ENCODE measurements around the gene SEC23B. TPM values are rescaled to one million over a fixed set of nuclear protein-coding genes. Genes with fewer than 3 reads are reported as not detected.
"Not testable (repeated sequence)": the region's sequence is repeated elsewhere in the genome, so short reads cannot be mapped to it uniquely, and the experiment has no call there.

The SEC23B gene
- total RNA-seq, 1 experiment from 2014 or later: 45.4 TPM

- H4K20me1 ChIP-seq (ENCODE audit: insufficient read depth, low read depth, low read length): no peaks in the 10 kb centered on the region
- no peaks in the 10 kb centered on the region for H3K9me3 ChIP-seq (ENCODE audit: low read length)
- peaks cover 43% of the 10 kb centered on the region for H3K36me3 ChIP-seq (ENCODE audit: insufficient read depth, low read length)
- peaks cover 4% of the 10 kb centered on the region; the same call in 1 of the 2 replicates for H3K79me2 ChIP-seq (ENCODE audit: low read length)
- H3K27me3 ChIP-seq (ENCODE audit: low read length): no peaks in the 10 kb centered on the region
- H3K4me3 ChIP-seq (ENCODE audit: low read length): no peak overlapping the region
- no peaks in the 10 kb centered on the region for H3K9me2 ChIP-seq (replicated peaks; ENCODE audit: insufficient read depth, low read length)
- DNase-seq: no peak
- no peak overlapping the region for H3K27ac ChIP-seq (ENCODE audit: low read length)
- H3K4me1 ChIP-seq (ENCODE audit: low read length): no peaks in the 10 kb centered on the region
- no peak overlapping the region for H3K9ac ChIP-seq (ENCODE audit: low read length)
- H2AFZ ChIP-seq (ENCODE audit: low read length): no peak overlapping the region
- H3K4me2 ChIP-seq (ENCODE audit: low read depth, low read length, poor library complexity, severe bottlenecking): no peak overlapping the region
Measured at GRCh38 chr20:18488301-18488700, 19.4 kb upstream of the SEC23B start.

- Histone ChIP-seq H2AFZ (ENCODE audit: low read length) (peak overlapping the region; percentile 77), H3K9me2 (replicated peaks; ENCODE audit: insufficient read depth, low read length) (no peaks in the 10 kb centered on the region), H3K27ac (ENCODE audit: low read length) (peak overlapping the region; percentile 23; the same call in 1 of the 2 replicates), H3K9me3 (ENCODE audit: low read length) (no peaks in the 10 kb centered on the region), H3K4me3 (ENCODE audit: low read length) (peak overlapping the region; percentile 81), H4K20me1 (ENCODE audit: insufficient read depth, low read depth, low read length) (no peaks in the 10 kb centered on the region), H3K9ac (ENCODE audit: low read length) (peak overlapping the region; percentile 77), H3K79me2 (ENCODE audit: low read length) (peaks cover 28% of the 10 kb centered on the region), H3K36me3 (ENCODE audit: insufficient read depth, low read length) (peaks cover 18% of the 10 kb centered on the region), H3K27me3 (ENCODE audit: low read length) (no peaks in the 10 kb centered on the region), H3K4me2 (ENCODE audit: low read depth, low read length, poor library complexity, severe bottlenecking) (peak overlapping the region; percentile 79), H3K4me1 (ENCODE audit: low read length) (peaks cover 14% of the 10 kb centered on the region)
- DNase-seq: peak; percentile 67
Measured at GRCh38 chr20:18496042-18496441, 11.7 kb upstream of the SEC23B start.

- Histone ChIP-seq H3K36me3 (ENCODE audit: insufficient read depth, low read length) (peaks cover 18% of the 10 kb centered on the region), H3K9me3 (ENCODE audit: low read length) (no peaks in the 10 kb centered on the region), H3K4me1 (ENCODE audit: low read length) (peaks cover 14% of the 10 kb centered on the region), H4K20me1 (ENCODE audit: insufficient read depth, low read depth, low read length) (no peaks in the 10 kb centered on the region), H3K79me2 (ENCODE audit: low read length) (peaks cover 28% of the 10 kb centered on the region), H2AFZ (ENCODE audit: low read length) (peak within 1 kb of the TSS; percentile 77), H3K27ac (ENCODE audit: low read length) (peak within 1 kb of the TSS; percentile 23; the same call in 1 of the 2 replicates), H3K27me3 (ENCODE audit: low read length) (no peaks in the 10 kb centered on the region), H3K4me2 (ENCODE audit: low read depth, low read length, poor library complexity, severe bottlenecking) (peak within 1 kb of the TSS; percentile 79), H3K9ac (ENCODE audit: low read length) (peak within 1 kb of the TSS; percentile 77), H3K9me2 (replicated peaks; ENCODE audit: insufficient read depth, low read length) (no peaks in the 10 kb centered on the region), H3K4me3 (ENCODE audit: low read length) (peak within 1 kb of the TSS; percentile 81)
- DNase-seq: peak; percentile 94
Measured at GRCh38 chr20:18496740-18497592, 10.8 kb upstream of the SEC23B start, which contains the start of gene RBBP9. RBBP9 (minus strand) TSS chr20:18497225; CDS start chr20:18497167, 58 bp downstream.

GRCh38 chr20:18497603-18498002 is 10.1 kb upstream of the SEC23B start:
- Histone ChIP-seq H3K27me3 (ENCODE audit: low read length) (no peaks in the 10 kb centered on the region), H3K9me3 (ENCODE audit: low read length) (no peaks in the 10 kb centered on the region), H3K4me2 (ENCODE audit: low read depth, low read length, poor library complexity, severe bottlenecking) (peak overlapping the region; percentile 79), H4K20me1 (ENCODE audit: insufficient read depth, low read depth, low read length) (no peaks in the 10 kb centered on the region), H3K4me3 (ENCODE audit: low read length) (peak overlapping the region; percentile 81), H3K79me2 (ENCODE audit: low read length) (peaks cover 26% of the 10 kb centered on the region), H3K9me2 (replicated peaks; ENCODE audit: insufficient read depth, low read length) (no peaks in the 10 kb centered on the region), H3K27ac (ENCODE audit: low read length) (0 out of 2 replicates have a peak overlapping the region, but pooled peaks have one; percentile 21), H2AFZ (ENCODE audit: low read length) (peak overlapping the region; percentile 77), H3K9ac (ENCODE audit: low read length) (peak overlapping the region; percentile 77), H3K4me1 (ENCODE audit: low read length) (peaks cover 14% of the 10 kb centered on the region), H3K36me3 (ENCODE audit: insufficient read depth, low read length) (peaks cover 13% of the 10 kb centered on the region)
- no peak for DNase-seq

- H3K27ac ChIP-seq (ENCODE audit: low read length); H3K9me3 ChIP-seq (ENCODE audit: low read length); H3K79me2 ChIP-seq (ENCODE audit: low read length); H3K9me2 ChIP-seq (replicated peaks; ENCODE audit: insufficient read depth, low read length); H4K20me1 ChIP-seq (ENCODE audit: insufficient read depth, low read depth, low read length); H3K27me3 ChIP-seq (ENCODE audit: low read length); H3K4me3 ChIP-seq (ENCODE audit: low read length); H3K4me2 ChIP-seq (ENCODE audit: low read depth, low read length, poor library complexity, severe bottlenecking); DNase-seq; H3K36me3 ChIP-seq (ENCODE audit: insufficient read depth, low read length); H3K9ac ChIP-seq (ENCODE audit: low read length): not testable (repeated sequence)
- H3K4me1 ChIP-seq (ENCODE audit: low read length): peaks cover 19% of the 10 kb centered on the region
- H2AFZ ChIP-seq (ENCODE audit: low read length): 0 out of 2 replicates have a peak overlapping the region, but pooled peaks have one; percentile 12
Measured at GRCh38 chr20:18501672-18502071, 6.1 kb upstream of the SEC23B start.

GRCh38 chr20:18504479-18505060 is 3.2 kb upstream of the SEC23B start:
- Histone ChIP-seq H3K9ac (ENCODE audit: low read length) (no peak overlapping the region), H3K4me3 (ENCODE audit: low read length) (no peak overlapping the region), H3K9me2 (replicated peaks; ENCODE audit: insufficient read depth, low read length) (no peaks in the 10 kb centered on the region), H2AFZ (ENCODE audit: low read length) (peak overlapping the region; percentile 6; the same call in 1 of the 2 replicates), H3K27ac (ENCODE audit: low read length) (no peak overlapping the region), H3K4me1 (ENCODE audit: low read length) (peaks cover 28% of the 10 kb centered on the region), H3K27me3 (ENCODE audit: low read length) (no peaks in the 10 kb centered on the region), H3K79me2 (ENCODE audit: low read length) (peaks cover 17% of the 10 kb centered on the region), H3K4me2 (ENCODE audit: low read depth, low read length, poor library complexity, severe bottlenecking) (no peak overlapping the region), H3K9me3 (ENCODE audit: low read length) (no peaks in the 10 kb centered on the region), H4K20me1 (ENCODE audit: insufficient read depth, low read depth, low read length) (no peaks in the 10 kb centered on the region), H3K36me3 (ENCODE audit: insufficient read depth, low read length) (no peaks in the 10 kb centered on the region)
- no peak for DNase-seq

GRCh38 chr20:18506744-18507143 is 996 bp upstream of the SEC23B start:
- no peak overlapping the region; the same call in 1 of the 2 replicates for H2AFZ ChIP-seq (ENCODE audit: low read length)
- peak overlapping the region; percentile 99 for H3K4me2 ChIP-seq (ENCODE audit: low read depth, low read length, poor library complexity, severe bottlenecking)
- H3K27ac ChIP-seq (ENCODE audit: low read length): peak overlapping the region; percentile 75
- peak overlapping the region; percentile 79 for H3K4me3 ChIP-seq (ENCODE audit: low read length)
- H3K4me1 ChIP-seq (ENCODE audit: low read length): peaks cover 36% of the 10 kb centered on the region
- no peaks in the 10 kb centered on the region for H3K27me3 ChIP-seq (ENCODE audit: low read length)
- no peaks in the 10 kb centered on the region for H3K9me3 ChIP-seq (ENCODE audit: low read length)
- H3K9ac ChIP-seq (ENCODE audit: low read length): peak overlapping the region; percentile 73
- H3K9me2 ChIP-seq (replicated peaks; ENCODE audit: insufficient read depth, low read length): no peaks in the 10 kb centered on the region
- H4K20me1 ChIP-seq (ENCODE audit: insufficient read depth, low read depth, low read length): no peaks in the 10 kb centered on the region
- peaks cover 22% of the 10 kb centered on the region for H3K79me2 ChIP-seq (ENCODE audit: low read length)
- peaks cover 12% of the 10 kb centered on the region; the same call in 1 of the 2 replicates for H3K36me3 ChIP-seq (ENCODE audit: insufficient read depth, low read length)
- no peak for DNase-seq

GRCh38 chr20:18511571-18511970 is 3.8 kb downstream of the SEC23B start:
- no peak overlapping the region for H3K4me2 ChIP-seq (ENCODE audit: low read depth, low read length, poor library complexity, severe bottlenecking)
- no peak overlapping the region for H3K27ac ChIP-seq (ENCODE audit: low read length)
- peaks cover 26% of the 10 kb centered on the region for H3K4me1 ChIP-seq (ENCODE audit: low read length)
- H3K4me3 ChIP-seq (ENCODE audit: low read length): no peak overlapping the region
- no peak overlapping the region for H2AFZ ChIP-seq (ENCODE audit: low read length)
- H3K79me2 ChIP-seq (ENCODE audit: low read length): peaks cover 25% of the 10 kb centered on the region
- no peaks in the 10 kb centered on the region for H4K20me1 ChIP-seq (ENCODE audit: insufficient read depth, low read depth, low read length)
- no peaks in the 10 kb centered on the region for H3K27me3 ChIP-seq (ENCODE audit: low read length)
- no peaks in the 10 kb centered on the region for H3K9me3 ChIP-seq (ENCODE audit: low read length)
- DNase-seq: no peak
- H3K9ac ChIP-seq (ENCODE audit: low read length): no peak overlapping the region
- peaks cover 23% of the 10 kb centered on the region for H3K36me3 ChIP-seq (ENCODE audit: insufficient read depth, low read length)
- H3K9me2 ChIP-seq (replicated peaks; ENCODE audit: insufficient read depth, low read length): no peaks in the 10 kb centered on the region

Measured in Karpas-422 (cell line).